ENCODE results near the gene SHROOM2. TPM values are rescaled to one million over a fixed set of nuclear protein-coding genes. Genes with fewer than 3 reads are reported as not detected.

SHROOM2 gene
- total and polyA plus RNA-seq, 2 of the 4 experiments (the other 2 are of a cell fraction), result 8.1 to 14.2 TPM

DNA sequence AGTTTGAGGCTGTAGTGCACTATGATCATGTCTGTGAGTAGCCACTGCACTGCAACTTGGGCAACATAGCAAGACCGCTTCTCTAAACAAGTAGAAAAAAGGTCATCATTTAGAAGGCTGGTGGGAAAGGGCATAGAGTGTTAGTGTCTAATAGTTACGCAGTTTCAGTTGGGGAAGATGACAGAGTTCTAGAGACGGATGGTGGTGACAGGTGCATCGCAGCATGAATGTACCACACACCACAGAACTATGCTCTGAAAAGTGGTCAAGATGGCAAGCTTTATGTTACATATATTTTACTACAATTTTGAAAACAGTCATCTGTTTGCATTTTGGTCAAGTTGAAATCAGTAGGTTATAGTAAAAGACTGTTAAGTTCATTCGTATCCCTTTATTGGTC, 157.2 kb downstream of the SHROOM2 start:
- peaks cover 2% of the 10 kb centered on the region; the same call in 1 of the 2 replicates for H3K9me3 ChIP-seq (ENCODE audit: control insufficient read depth, insufficient read depth, low read length)
- no peak overlapping the region for H3K9ac ChIP-seq (ENCODE audit: low read depth, low read length)
- H3K27ac ChIP-seq (ENCODE audit: insufficient read depth, low read length), result no peak overlapping the region
- no peak overlapping the region for H4K91ac ChIP-seq (ENCODE audit: insufficient read depth, low read depth, low read length)
- no peak overlapping the region for H4K5ac ChIP-seq (ENCODE audit: low read depth, low read length)
- H3K9me1 ChIP-seq (ENCODE audit: insufficient read depth, low read length), result no peaks in the 10 kb centered on the region
- TF ChIP-seq RAD21 (IDR thresholded peaks at IDR 0.05; ENCODE audit: low read length) (no peak), POLR2A (IDR thresholded peaks at IDR 0.05; ENCODE audit: low read depth, low read length) (no peak), FOS (IDR thresholded peaks at IDR 0.05; ENCODE audit: low read depth, low read length) (no peak), BHLHE40 (IDR thresholded peaks at IDR 0.05; ENCODE audit: low read depth, low read length) (no peak), MAFK (IDR thresholded peaks at IDR 0.05; ENCODE audit: low read depth, low read length) (no peak), NFE2L2 (IDR thresholded peaks at IDR 0.05; ENCODE audit: low read depth, low read length) (no peak), RFX5 (IDR thresholded peaks at IDR 0.05; ENCODE audit: low read depth, low read length) (no peak), SMC3 (IDR thresholded peaks at IDR 0.05; ENCODE audit: low read depth, low read length) (no peak), MAZ (IDR thresholded peaks at IDR 0.05; ENCODE audit: borderline replicate concordance, low read depth, low read length) (no peak), MXI1 (IDR thresholded peaks at IDR 0.05; ENCODE audit: borderline replicate concordance, low read depth, low read length) (no peak), CEBPB (IDR thresholded peaks at IDR 0.05; ENCODE audit: low read depth, low read length) (no peak), ELK1 (IDR thresholded peaks at IDR 0.05; ENCODE audit: borderline replicate concordance, low read depth, low read length) (no peak), USF2 (IDR thresholded peaks at IDR 0.05; ENCODE audit: low read depth, low read length) (no peak), CHD1 (IDR thresholded peaks at IDR 0.05; ENCODE audit: low read depth, low read length) (no peak), RCOR1 (IDR thresholded peaks at IDR 0.05; ENCODE audit: insufficient replicate concordance, low read length) (no peak)
- TF ChIP-seq, protein P1, sequence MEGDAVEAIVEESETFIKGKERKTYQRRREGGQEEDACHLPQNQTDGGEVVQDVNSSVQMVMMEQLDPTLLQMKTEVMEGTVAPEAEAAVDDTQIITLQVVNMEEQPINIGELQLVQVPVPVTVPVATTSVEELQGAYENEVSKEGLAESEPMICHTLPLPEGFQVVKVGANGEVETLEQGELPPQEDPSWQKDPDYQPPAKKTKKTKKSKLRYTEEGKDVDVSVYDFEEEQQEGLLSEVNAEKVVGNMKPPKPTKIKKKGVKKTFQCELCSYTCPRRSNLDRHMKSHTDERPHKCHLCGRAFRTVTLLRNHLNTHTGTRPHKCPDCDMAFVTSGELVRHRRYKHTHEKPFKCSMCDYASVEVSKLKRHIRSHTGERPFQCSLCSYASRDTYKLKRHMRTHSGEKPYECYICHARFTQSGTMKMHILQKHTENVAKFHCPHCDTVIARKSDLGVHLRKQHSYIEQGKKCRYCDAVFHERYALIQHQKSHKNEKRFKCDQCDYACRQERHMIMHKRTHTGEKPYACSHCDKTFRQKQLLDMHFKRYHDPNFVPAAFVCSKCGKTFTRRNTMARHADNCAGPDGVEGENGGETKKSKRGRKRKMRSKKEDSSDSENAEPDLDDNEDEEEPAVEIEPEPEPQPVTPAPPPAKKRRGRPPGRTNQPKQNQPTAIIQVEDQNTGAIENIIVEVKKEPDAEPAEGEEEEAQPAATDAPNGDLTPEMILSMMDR (conservative IDR thresholded peaks at IDR 0.05; ENCODE audit: low read depth, low read length), result no peak
- ATAC-seq (ENCODE audit: low read depth) (no peak), DNase-seq (no peak)
- no peaks in the 10 kb centered on the region for H3K79me1 ChIP-seq (ENCODE audit: low read depth in 1 of 2, low read length in 2 of 2)
- BruUV-seq (replicated peaks), result no TSS peak
- no peak overlapping the region for H2BK5ac ChIP-seq (ENCODE audit: low read depth, low read length, poor library complexity, severe bottlenecking)
- WGBS, 2 experiments (ENCODE audit: extremely low coverage in 2 of 2, insufficient read length in 1 of 2), result no CpG with 5 or more reads among the region's 5 CpGs
- H2BK15ac ChIP-seq (ENCODE audit: low read depth, low read length), result no peak overlapping the region
- dilution Hi-C loops (cut with HindIII; ENCODE audit: low sequenced_read_pairs, unreplicated experiment), result no loop called here
- H2AK9ac ChIP-seq (replicated peaks; ENCODE audit: low read depth, low read length, poor library complexity), result no peak overlapping the region
- H3K4me2 ChIP-seq (ENCODE audit: low read depth, low read length), result no peak overlapping the region
- no peaks in the 10 kb centered on the region for H3K27me3 ChIP-seq (ENCODE audit: control insufficient read depth, insufficient read depth, low read length)
- H3K4me1 ChIP-seq (ENCODE audit: control insufficient read depth, insufficient read depth, low read length), result no peaks in the 10 kb centered on the region
- H4K8ac ChIP-seq (ENCODE audit: low read depth in 2 of 2, low read length in 2 of 2), result no peak overlapping the region
- H3K56ac ChIP-seq (ENCODE audit: extremely low read depth, insufficient read depth, low read length), result no peak overlapping the region
- no peak overlapping the region for H2BK120ac ChIP-seq (ENCODE audit: low read depth, low read length)
- no peak overlapping the region for H3K4me3 ChIP-seq (ENCODE audit: insufficient read depth, low read depth, low read length)
- no peak overlapping the region for H3K14ac ChIP-seq (replicated peaks; ENCODE audit: low read depth, low read length)
- H2AFZ ChIP-seq (replicated peaks; ENCODE audit: low read length, poor library complexity), result no peak overlapping the region
- H3K4ac ChIP-seq (ENCODE audit: low read depth, low read length), result no peak overlapping the region
- H2BK20ac ChIP-seq (ENCODE audit: low read depth, low read length), result no peak overlapping the region
- H4K20me1 ChIP-seq (ENCODE audit: insufficient read depth, low read length), result no peaks in the 10 kb centered on the region
- in situ Hi-C loops (cut with MboI; ENCODE audit: low sequenced_read_pairs), result no loop called here
- H3K18ac ChIP-seq (ENCODE audit: low read depth, low read length), result no peak overlapping the region
- no peak overlapping the region for H3K23ac ChIP-seq (ENCODE audit: low read depth, low read length)
- intact Hi-C loops (cut with micrococcal nuclease), result no loop called here
- CTCF ChIA-PET, result no interaction called here
- peaks cover 5% of the 10 kb centered on the region for H3K36me3 ChIP-seq (ENCODE audit: control insufficient read depth, insufficient read depth, low read length)
- POLR2A ChIA-PET (ENCODE audit: unreplicated experiment), result no interaction called here
- no peak overlapping the region for H2AK5ac ChIP-seq (ENCODE audit: low read depth, low read length)
